ENCODE measurements around the gene UTF1.

The UTF1 gene

DNA sequence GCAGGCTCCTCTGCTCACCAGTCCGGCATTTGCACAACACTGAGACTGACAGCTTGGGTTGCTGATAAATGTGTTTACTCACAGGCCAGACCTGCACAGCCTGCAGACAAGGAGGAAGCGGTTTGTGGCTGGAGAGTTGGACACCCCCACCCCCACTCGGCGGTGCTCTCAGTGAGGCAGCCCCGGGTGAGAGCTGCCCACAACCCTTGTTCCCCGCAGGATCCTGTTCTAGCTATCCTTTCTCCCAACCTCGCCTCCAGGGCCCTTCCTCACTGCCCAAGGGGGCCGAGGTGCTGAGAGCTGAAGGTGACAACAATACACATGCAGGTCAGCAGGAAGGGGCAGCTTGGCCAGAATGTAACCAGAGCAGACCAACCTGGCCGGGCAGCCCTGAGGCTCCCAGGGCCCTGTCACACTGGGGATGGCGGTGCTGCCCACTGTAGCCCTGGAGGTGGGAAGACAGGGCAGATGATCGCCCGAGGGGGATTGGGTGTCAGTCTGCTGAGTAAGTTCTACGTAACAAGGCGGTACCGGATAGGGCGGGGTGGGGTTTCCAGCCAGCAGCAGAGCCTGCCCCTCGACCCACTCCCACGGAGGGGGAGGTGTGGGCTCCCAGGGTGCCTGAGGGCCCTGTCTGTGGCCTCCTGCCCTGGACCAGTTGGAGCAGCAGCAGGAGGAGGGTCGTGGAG, 48.7 kb downstream of the UTF1 start:
- no peak for DNase-seq (ENCODE audit: low read depth, low spot score)

DNA sequence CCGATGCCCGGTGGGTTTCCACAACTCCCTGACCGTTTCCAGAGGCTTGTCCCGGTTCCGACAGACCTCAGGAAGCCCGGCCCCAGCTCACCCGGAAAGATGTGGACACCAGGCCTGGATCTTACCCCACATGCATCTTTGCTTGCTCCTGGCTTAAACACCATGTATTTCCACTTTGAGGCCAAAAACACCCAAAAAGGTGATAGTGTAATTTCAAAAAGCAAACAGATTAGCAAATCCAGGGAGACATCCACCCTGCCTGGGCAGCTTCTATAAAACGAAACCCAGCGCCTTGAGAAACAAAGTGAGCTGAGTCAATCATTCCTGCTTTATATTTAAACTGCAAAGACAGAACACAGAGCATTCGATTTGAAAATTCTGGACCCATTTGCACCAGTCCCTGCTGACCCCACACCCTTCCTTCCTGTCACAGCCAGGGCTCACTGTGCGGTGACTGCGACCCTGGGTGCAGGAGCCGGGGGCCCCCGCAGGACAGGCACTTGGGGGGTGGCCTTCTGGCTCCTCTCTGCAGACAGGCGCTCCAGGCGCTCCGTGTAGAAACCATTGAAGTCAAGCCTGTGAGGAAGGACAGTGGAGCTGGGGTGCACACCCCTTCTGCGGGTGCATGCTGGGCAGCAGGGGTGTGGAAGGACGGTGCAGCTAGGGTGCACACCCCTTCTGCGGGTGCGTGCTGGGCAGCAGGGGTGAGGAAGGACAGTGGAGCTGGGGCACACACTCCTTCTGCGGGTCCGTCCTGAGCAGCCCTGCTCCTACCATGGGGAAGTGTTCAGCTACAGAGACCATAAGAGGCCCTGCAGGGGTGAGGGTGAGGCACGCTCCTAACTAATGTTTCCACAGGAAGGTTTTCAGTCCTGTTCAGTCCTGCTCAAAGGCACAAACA, 49.6 kb downstream of the UTF1 start:
- no peak for DNase-seq (ENCODE audit: low read depth, low spot score)

GRCh38 chr10:133280391-133281059, 50.5 kb downstream of the UTF1 start:
- DNase-seq (ENCODE audit: low read depth, low spot score): no peak

GRCh38 chr10:133281084-133281483, 51.1 kb downstream of the UTF1 start:
- DNase-seq (ENCODE audit: low read depth, low spot score): no peak
